Measurements from ENCODE around the gene TMEM151B.

The TMEM151B gene

DNA sequence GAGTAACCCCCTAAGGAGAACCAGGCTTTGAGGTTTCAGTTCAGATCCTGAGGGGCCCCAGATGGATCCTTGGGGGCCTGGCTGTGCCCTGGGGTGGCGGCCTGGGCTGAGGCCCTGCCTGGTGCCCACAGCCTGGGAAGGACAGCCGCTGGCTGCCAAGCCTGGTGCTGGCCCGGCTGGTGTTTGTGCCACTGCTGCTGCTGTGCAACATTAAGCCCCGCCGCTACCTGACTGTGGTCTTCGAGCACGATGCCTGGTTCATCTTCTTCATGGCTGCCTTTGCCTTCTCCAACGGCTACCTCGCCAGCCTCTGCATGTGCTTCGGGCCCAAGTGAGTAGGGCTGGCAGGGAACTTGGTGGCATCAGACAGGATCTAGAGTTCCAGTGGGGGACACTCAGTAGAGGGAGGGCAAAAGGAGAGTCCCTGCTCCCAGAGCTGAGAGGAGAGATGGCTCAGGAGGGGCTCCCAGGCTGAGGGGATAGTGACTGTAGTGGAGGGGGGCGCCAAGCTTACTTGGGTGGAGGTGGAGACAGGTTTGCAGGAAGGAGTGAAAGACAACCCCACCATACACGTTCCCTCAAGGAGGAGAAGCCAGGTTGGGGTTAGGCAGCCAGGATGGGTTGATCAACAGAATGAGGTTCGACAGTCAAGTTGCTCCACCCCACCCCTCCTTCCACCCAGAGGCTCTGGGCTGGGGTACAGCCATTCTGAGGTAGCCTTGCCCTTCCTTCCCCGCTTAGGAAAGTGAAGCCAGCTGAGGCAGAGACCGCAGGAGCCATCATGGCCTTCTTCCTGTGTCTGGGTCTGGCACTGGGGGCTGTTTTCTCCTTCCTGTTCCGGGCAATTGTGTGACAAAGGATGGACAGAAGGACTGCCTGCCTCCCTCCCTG is 37.3 kb upstream of the TMEM151B start:
- no peak for DNase-seq (ENCODE audit: low read depth in 1 of 2, low spot score in 1 of 2)

GRCh38 chr6:44233567-44234100 is 36.6 kb upstream of the TMEM151B start:
- no peak for DNase-seq (ENCODE audit: low read depth in 1 of 2, low spot score in 1 of 2)

DNA sequence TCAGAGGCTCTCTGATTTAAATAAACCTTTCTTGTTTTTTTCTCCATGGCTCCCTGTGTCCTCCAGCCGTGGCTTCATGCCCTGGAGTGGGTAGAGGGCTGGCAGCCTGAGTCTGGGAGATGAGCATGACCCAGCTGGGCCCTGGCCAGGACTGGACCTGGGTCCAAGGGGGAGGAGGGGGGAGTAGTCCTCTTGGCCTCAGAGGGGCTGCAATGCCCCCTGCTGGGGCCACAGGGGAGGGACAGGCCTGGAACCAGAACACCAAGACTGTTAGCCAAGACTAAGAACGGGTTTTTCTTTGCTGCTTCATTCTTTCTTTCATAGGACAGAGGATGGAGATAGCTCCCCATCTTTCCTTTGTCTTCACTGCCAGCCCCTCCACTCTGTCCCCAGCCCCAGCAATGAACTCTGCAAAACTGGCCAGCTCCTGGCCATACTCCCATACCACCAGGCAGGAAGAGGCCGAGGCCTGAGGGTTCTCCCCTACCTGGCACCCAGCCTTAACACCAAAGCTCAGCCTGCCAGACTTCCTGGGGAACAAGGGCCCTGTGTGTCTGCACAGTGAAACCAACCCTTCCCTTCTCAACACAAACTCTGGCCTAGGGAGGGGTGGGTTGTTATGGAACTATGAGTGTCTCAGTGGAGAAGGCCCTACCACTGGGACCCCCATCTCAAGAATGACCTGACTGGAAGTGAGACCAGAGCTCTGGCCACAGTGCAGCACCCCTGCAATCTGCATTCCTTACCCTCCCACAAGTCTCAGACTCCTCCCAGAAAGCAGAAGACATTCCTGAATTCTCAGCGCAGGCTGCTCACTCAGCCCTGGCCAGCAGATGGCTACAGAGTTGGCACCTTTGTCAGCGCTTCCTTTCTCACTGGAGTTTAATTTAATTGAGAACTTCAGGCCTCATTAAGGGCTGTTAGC is 35.9 kb upstream of the TMEM151B start:
- no peak for DNase-seq (ENCODE audit: low read depth in 1 of 2, low spot score in 1 of 2)

DNA sequence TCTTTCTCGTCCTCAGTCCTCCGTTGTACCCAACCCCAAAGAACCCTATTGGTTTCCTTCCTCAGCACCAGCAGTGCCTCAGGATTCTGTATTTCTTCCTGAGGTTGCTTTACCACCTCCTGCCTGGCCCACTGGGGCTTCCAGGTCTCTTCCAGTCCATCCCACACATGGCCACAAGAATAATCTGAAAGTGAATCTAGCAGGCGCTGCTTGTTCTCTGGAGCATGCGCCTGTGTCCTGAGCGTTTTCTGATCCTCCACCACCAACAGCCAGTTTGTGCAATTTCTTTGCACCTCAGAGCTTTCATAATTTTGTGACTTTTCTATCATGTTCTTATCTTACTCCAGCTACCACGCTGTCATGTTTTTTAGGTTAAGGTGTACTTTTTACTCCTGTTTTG is 35.0 kb upstream of the TMEM151B start:
- no peak for DNase-seq (ENCODE audit: low read depth in 1 of 2, low spot score in 1 of 2)

- no peak for DNase-seq (ENCODE audit: low read depth in 1 of 2, low spot score in 1 of 2)
These were observed 34.2 kb upstream of the TMEM151B start for GRCh38 chr6:44235891-44236516.

GRCh38 chr6:44237021-44237812 is 33.0 kb upstream of the TMEM151B start:
- peak; percentile 29 to 31 for DNase-seq (ENCODE audit: low read depth in 1 of 2, low spot score in 1 of 2)

GRCh38 chr6:44237813-44238433 is 32.3 kb upstream of the TMEM151B start:
- DNase-seq (ENCODE audit: low read depth in 1 of 2, low spot score in 1 of 2) = peak; percentile 60 to 72

DNA sequence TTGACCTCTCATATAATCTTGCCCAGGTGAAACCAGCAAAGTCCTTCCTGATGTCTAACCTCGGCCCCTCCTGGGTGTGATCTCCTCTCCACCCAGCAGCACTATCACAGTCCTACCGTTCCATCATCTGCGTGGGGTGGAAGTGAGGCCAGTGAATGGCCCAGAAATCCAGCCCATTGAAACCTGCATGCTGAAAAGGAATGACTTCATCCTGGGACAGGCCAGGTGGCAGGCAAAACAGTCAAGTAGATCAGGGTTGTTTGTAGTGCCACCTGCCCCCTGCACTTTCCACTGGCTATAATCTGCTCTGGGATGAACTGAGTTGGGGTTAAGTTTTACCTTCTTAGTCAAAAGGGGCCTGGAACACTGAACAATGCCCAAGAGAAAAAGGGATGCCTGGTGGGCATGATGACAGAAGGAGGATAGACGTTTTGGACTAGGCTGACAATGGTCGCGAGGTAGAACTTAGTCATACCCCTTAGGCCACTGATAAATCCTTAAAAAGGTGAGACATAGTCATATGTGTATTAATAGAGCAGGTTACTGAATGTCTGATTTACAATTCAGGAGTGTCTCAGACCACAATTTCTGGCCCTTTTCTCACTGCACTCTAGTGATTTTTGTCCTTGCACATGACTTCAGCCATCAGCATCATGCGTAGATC is 31.4 kb upstream of the TMEM151B start:
- DNase-seq (ENCODE audit: low read depth in 1 of 2, low spot score in 1 of 2) = no peak

GRCh38 chr6:44243345-44243744 is 26.9 kb upstream of the TMEM151B start:
- DNase-seq (ENCODE audit: low read depth in 1 of 2, low spot score in 1 of 2) = no peak

DNA sequence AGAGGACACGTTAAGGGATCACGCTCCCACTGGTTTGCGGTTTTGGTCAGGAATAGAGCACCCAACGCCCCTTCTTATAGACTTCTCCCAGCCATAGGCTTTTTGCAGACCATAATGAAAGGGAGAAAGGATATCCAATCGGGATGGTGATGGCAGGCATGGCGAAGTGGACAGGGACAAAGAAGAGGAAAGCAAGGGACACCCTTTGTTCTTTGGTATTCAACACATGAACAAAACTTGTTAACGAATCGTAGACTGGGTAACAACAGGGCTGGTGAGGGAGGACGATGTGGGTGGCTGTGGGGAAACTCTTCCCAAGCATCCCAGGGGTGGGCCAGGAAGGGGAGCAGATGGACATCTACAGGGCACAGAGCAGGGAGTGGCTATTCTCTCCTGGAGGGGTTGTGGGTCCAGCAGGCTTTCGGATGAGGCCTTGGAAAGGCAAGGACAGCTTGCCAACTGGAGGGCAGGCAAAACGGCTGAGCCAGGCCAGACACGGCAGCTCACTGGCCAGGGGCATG is 24.8 kb upstream of the TMEM151B start:
- no peak for DNase-seq (ENCODE audit: low read depth in 1 of 2, low spot score in 1 of 2)

DNA sequence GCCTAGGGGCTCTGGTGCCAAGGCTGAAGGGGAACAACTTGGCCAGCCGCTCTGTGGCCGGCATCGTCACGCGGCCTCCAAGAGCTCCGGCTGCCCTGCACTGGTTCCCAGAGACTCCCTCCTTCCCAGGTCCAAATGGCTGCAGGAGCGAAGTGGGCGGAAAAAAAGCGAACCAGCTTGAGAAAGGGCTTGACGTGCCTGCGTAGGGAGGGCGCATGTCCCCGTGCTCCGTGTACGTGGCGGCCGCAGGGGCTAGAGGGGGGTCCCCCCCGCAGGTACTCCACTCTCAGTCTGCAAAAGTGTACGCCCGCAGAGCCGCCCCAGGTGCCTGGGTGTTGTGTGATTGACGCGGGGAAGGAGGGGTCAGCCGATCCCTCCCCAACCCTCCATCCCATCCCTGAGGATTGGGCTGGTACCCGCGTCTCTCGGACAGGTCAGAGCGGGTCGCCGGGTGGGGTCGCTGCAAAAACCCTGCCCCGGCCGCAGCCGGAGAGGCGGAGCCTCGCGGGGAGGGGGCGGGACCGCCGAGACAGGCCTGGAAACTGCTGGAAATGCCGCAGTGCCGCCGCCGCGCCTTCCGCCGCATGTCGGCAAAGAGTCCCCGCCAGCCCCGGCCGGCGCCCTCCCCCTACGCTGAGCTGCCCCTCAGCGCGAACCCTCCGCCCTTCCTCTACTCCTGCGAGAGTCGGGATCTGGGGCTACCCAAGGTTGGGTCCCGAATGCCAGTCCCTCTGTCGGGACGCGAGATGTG is 24.2 kb upstream of the TMEM151B start:
- DNase-seq (ENCODE audit: low read depth in 1 of 2, low spot score in 1 of 2) = peak; percentile 66 to 77

- DNase-seq (ENCODE audit: low read depth in 1 of 2, low spot score in 1 of 2) = peak; percentile 90 to 94
These were observed 23.4 kb upstream of the TMEM151B start, which contains the start of gene HSP90AB1 for GRCh38 chr6:44246663-44247337. HSP90AB1 (plus strand) TSS chr6:44247101; CDS start chr6:44248630, 1,529 bp downstream.

- DNase-seq (ENCODE audit: low read depth in 1 of 2, low spot score in 1 of 2) = peak; percentile 78 to 89
These were observed 22.6 kb upstream of the TMEM151B start for GRCh38 chr6:44247338-44248302.

DNA sequence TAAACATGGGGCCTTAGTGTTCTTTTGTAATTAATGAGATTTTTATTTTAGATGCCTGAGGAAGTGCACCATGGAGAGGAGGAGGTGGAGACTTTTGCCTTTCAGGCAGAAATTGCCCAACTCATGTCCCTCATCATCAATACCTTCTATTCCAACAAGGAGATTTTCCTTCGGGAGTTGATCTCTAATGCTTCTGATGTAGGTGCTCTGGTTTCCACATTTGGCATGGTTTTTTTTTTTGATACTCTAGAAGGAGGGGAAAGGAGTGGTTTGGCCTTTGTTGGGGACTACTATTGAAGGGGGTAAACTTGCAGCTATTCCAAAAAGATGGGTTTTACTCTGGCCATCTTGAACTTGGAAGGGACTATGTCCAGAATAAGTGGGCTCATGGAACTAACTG is 21.7 kb upstream of the TMEM151B start:
- no peak for DNase-seq (ENCODE audit: low read depth in 1 of 2, low spot score in 1 of 2)

DNA sequence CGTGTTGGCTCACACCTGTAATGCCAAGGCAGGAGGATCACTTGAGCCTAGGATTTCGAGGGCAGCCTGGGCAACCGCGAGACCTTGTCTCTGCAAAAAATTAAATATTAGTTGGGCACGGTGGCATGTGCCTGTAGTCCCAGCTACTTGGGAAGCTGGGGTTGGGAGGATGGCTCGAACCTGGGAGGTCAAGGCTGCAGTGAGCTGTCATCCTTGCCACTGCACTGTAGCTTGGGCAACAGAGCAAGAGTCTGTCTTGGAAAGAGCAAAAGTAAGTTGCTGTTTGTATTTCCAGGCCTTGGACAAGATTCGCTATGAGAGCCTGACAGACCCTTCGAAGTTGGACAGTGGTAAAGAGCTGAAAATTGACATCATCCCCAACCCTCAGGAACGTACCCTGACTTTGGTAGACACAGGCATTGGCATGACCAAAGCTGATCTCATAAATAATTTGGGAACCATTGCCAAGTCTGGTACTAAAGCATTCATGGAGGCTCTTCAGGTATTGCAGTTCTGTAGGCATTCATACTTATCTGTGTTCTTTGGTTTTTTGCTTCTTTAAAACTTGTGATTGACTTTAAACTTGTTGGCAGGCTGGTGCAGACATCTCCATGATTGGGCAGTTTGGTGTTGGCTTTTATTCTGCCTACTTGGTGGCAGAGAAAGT is 21.0 kb upstream of the TMEM151B start:
- DNase-seq (ENCODE audit: low read depth in 1 of 2, low spot score in 1 of 2) = no peak

- no peak for DNase-seq (ENCODE audit: low read depth in 1 of 2, low spot score in 1 of 2)
These were observed 20.1 kb upstream of the TMEM151B start for GRCh38 chr6:44250067-44250717.

Measured in activated T-helper 1 cell treated with anti-CD3 and anti-CD28 coated beads, Interleukin-2, amount 50 U/mL, for 16 hours (primary cell).